ENCODE results near the gene MYF6.

Gene MYF6

GRCh38 chr12:80684077-80684495 is 23.3 kb upstream of the MYF6 start:
- no peak overlapping the region for H3K27ac ChIP-seq (ENCODE audit: low read length)
- WGBS (ENCODE audit: insufficient coverage, insufficient read length), result no CpG with 5 or more reads among the region's 7 CpGs
- H3K4me3 ChIP-seq (ENCODE audit: low read length), result no peak overlapping the region

GRCh38 chr12:80690090-80690489 is 17.3 kb upstream of the MYF6 start:
- no peaks in the 10 kb centered on the region for H3K36me3 ChIP-seq (ENCODE audit: control insufficient read depth, insufficient read depth, low read length)
- no peak for DNase-seq (ENCODE audit: low read depth, low spot score)
- H3K4me1 ChIP-seq (ENCODE audit: control insufficient read depth, insufficient read depth, low read length), result peaks cover 2% of the 10 kb centered on the region; the same call in 1 of the 2 replicates
- no peak overlapping the region for H3K4me3 ChIP-seq (ENCODE audit: low read length)
- no CpG with 5 or more reads among the region's 1 CpG for WGBS (ENCODE audit: insufficient coverage, insufficient read length)
- no peak overlapping the region for H3K27ac ChIP-seq (ENCODE audit: low read length)
- H3K9me3 ChIP-seq (ENCODE audit: control insufficient read depth, insufficient read depth, low read length), result no peaks in the 10 kb centered on the region
- no peaks in the 10 kb centered on the region for H3K27me3 ChIP-seq (ENCODE audit: control insufficient read depth, insufficient read depth, low read length)

More at GRCh38 chr12:80684077-80684495, 23.3 kb upstream of the MYF6 start:
- Histone ChIP-seq H3K27me3 (ENCODE audit: control insufficient read depth, insufficient read depth, low read length) (no peaks in the 10 kb centered on the region), H3K4me1 (ENCODE audit: control insufficient read depth, insufficient read depth, low read length) (no peaks in the 10 kb centered on the region; the same call in 1 of the 2 replicates), H3K9me3 (ENCODE audit: control insufficient read depth, insufficient read depth, low read length) (no peaks in the 10 kb centered on the region), H3K36me3 (ENCODE audit: control insufficient read depth, insufficient read depth, low read length) (no peaks in the 10 kb centered on the region)
- peak; percentile 72 for DNase-seq (ENCODE audit: low read depth, low spot score)

GRCh38 chr12:80690513-80690912 is 16.9 kb upstream of the MYF6 start:
- Histone ChIP-seq H3K4me1 (ENCODE audit: control insufficient read depth, insufficient read depth, low read length) (peaks cover 2% of the 10 kb centered on the region; the same call in 1 of the 2 replicates), H3K27me3 (ENCODE audit: control insufficient read depth, insufficient read depth, low read length) (no peaks in the 10 kb centered on the region), H3K9me3 (ENCODE audit: control insufficient read depth, insufficient read depth, low read length) (no peaks in the 10 kb centered on the region), H3K36me3 (ENCODE audit: control insufficient read depth, insufficient read depth, low read length) (no peaks in the 10 kb centered on the region), H3K27ac (ENCODE audit: low read length) (no peak overlapping the region), H3K4me3 (ENCODE audit: low read length) (no peak overlapping the region)
- DNase-seq (ENCODE audit: low read depth, low spot score), result no peak
- WGBS (ENCODE audit: insufficient coverage, insufficient read length), result no CpG with 5 or more reads among the region's 2 CpGs

- Histone ChIP-seq H3K27ac (ENCODE audit: low read length) (no peak overlapping the region), H3K4me1 (ENCODE audit: control insufficient read depth, insufficient read depth, low read length) (peaks cover 2% of the 10 kb centered on the region; the same call in 1 of the 2 replicates), H3K27me3 (ENCODE audit: control insufficient read depth, insufficient read depth, low read length) (no peaks in the 10 kb centered on the region), H3K36me3 (ENCODE audit: control insufficient read depth, insufficient read depth, low read length) (no peaks in the 10 kb centered on the region), H3K4me3 (ENCODE audit: low read length) (no peak overlapping the region), H3K9me3 (ENCODE audit: control insufficient read depth, insufficient read depth, low read length) (no peaks in the 10 kb centered on the region)
- no peak for DNase-seq (ENCODE audit: low read depth, low spot score)
- no CpG with 5 or more reads among the region's 1 CpG for WGBS (ENCODE audit: insufficient coverage, insufficient read length)
Observed at GRCh38 chr12:80692114-80692513, 15.3 kb upstream of the MYF6 start.

GRCh38 chr12:80697270-80697887 is 10.1 kb upstream of the MYF6 start:
- Histone ChIP-seq H3K4me3 (ENCODE audit: low read length) (no peak overlapping the region), H3K27me3 (ENCODE audit: control insufficient read depth, insufficient read depth, low read length) (no peaks in the 10 kb centered on the region), H3K27ac (ENCODE audit: low read length) (no peak overlapping the region), H3K4me1 (ENCODE audit: control insufficient read depth, insufficient read depth, low read length) (no peaks in the 10 kb centered on the region), H3K36me3 (ENCODE audit: control insufficient read depth, insufficient read depth, low read length) (no peaks in the 10 kb centered on the region), H3K9me3 (ENCODE audit: control insufficient read depth, insufficient read depth, low read length) (no peaks in the 10 kb centered on the region)
- no CpG with 5 or more reads among the region's 2 CpGs for WGBS (ENCODE audit: insufficient coverage, insufficient read length)
- DNase-seq (ENCODE audit: low read depth, low spot score), result no peak

GRCh38 chr12:80698256-80698655 is 9.2 kb upstream of the MYF6 start:
- no peaks in the 10 kb centered on the region for H3K4me1 ChIP-seq (ENCODE audit: control insufficient read depth, insufficient read depth, low read length)
- no peak for DNase-seq (ENCODE audit: low read depth, low spot score)
- H3K27me3 ChIP-seq (ENCODE audit: control insufficient read depth, insufficient read depth, low read length), result peaks cover under 1% of the 10 kb centered on the region; the same call in 1 of the 2 replicates
- no peak overlapping the region for H3K4me3 ChIP-seq (ENCODE audit: low read length)
- no peak overlapping the region for H3K27ac ChIP-seq (ENCODE audit: low read length)
- H3K36me3 ChIP-seq (ENCODE audit: control insufficient read depth, insufficient read depth, low read length), result no peaks in the 10 kb centered on the region
- no CpG with 5 or more reads among the region's 7 CpGs for WGBS (ENCODE audit: insufficient coverage, insufficient read length)
- no peaks in the 10 kb centered on the region for H3K9me3 ChIP-seq (ENCODE audit: control insufficient read depth, insufficient read depth, low read length)

GRCh38 chr12:80698847-80699542 is 8.4 kb upstream of the MYF6 start:
- peaks cover 1% of the 10 kb centered on the region; the same call in 1 of the 2 replicates for H3K27me3 ChIP-seq (ENCODE audit: control insufficient read depth, insufficient read depth, low read length)
- WGBS (ENCODE audit: insufficient coverage, insufficient read length), result no CpG with 5 or more reads among the region's 7 CpGs
- H3K36me3 ChIP-seq (ENCODE audit: control insufficient read depth, insufficient read depth, low read length), result no peaks in the 10 kb centered on the region
- H3K27ac ChIP-seq (ENCODE audit: low read length), result no peak overlapping the region
- H3K9me3 ChIP-seq (ENCODE audit: control insufficient read depth, insufficient read depth, low read length), result no peaks in the 10 kb centered on the region
- no peak for DNase-seq (ENCODE audit: low read depth, low spot score)
- no peaks in the 10 kb centered on the region for H3K4me1 ChIP-seq (ENCODE audit: control insufficient read depth, insufficient read depth, low read length)
- no peak overlapping the region for H3K4me3 ChIP-seq (ENCODE audit: low read length)

- Histone ChIP-seq H3K27ac (ENCODE audit: low read length) (no peak overlapping the region), H3K4me1 (ENCODE audit: control insufficient read depth, insufficient read depth, low read length) (no peaks in the 10 kb centered on the region), H3K36me3 (ENCODE audit: control insufficient read depth, insufficient read depth, low read length) (no peaks in the 10 kb centered on the region), H3K9me3 (ENCODE audit: control insufficient read depth, insufficient read depth, low read length) (no peaks in the 10 kb centered on the region), H3K4me3 (ENCODE audit: low read length) (no peak overlapping the region), H3K27me3 (ENCODE audit: control insufficient read depth, insufficient read depth, low read length) (peaks cover 3% of the 10 kb centered on the region; the same call in 1 of the 2 replicates)
- WGBS (ENCODE audit: insufficient coverage, insufficient read length), result no CpG with 5 or more reads among the region's 2 CpGs
- DNase-seq (ENCODE audit: low read depth, low spot score), result no peak
Observed at GRCh38 chr12:80700327-80700726, 7.1 kb upstream of the MYF6 start.

- H3K36me3 ChIP-seq (ENCODE audit: control insufficient read depth, insufficient read depth, low read length), result no peaks in the 10 kb centered on the region
- no peak overlapping the region for H3K4me3 ChIP-seq (ENCODE audit: low read length)
- 100% methylated on average over 1 of the region's 2 CpGs for WGBS (ENCODE audit: insufficient coverage, insufficient read length)
- H3K27me3 ChIP-seq (ENCODE audit: control insufficient read depth, insufficient read depth, low read length), result peaks cover 8% of the 10 kb centered on the region
- H3K27ac ChIP-seq (ENCODE audit: low read length), result no peak overlapping the region
- no peak for DNase-seq (ENCODE audit: low read depth, low spot score)
- H3K4me1 ChIP-seq (ENCODE audit: control insufficient read depth, insufficient read depth, low read length), result no peaks in the 10 kb centered on the region
- H3K9me3 ChIP-seq (ENCODE audit: control insufficient read depth, insufficient read depth, low read length), result no peaks in the 10 kb centered on the region
Observed at GRCh38 chr12:80701388-80701787, 6.0 kb upstream of the MYF6 start.

GRCh38 chr12:80702889-80703805 is 4.3 kb upstream of the MYF6 start:
- H3K36me3 ChIP-seq (ENCODE audit: control insufficient read depth, insufficient read depth, low read length), result no peaks in the 10 kb centered on the region
- H3K27me3 ChIP-seq (ENCODE audit: control insufficient read depth, insufficient read depth, low read length), result peaks cover 25% of the 10 kb centered on the region
- no CpG with 5 or more reads among the region's 12 CpGs for WGBS (ENCODE audit: insufficient coverage, insufficient read length)
- no peak overlapping the region for H3K27ac ChIP-seq (ENCODE audit: low read length)
- H3K9me3 ChIP-seq (ENCODE audit: control insufficient read depth, insufficient read depth, low read length), result no peaks in the 10 kb centered on the region
- no peaks in the 10 kb centered on the region for H3K4me1 ChIP-seq (ENCODE audit: control insufficient read depth, insufficient read depth, low read length)
- no peak for DNase-seq (ENCODE audit: low read depth, low spot score)
- H3K4me3 ChIP-seq (ENCODE audit: low read length), result no peak overlapping the region
